ENCODE results near the gene ZNF254. TPM values are rescaled to one million over a fixed set of nuclear protein-coding genes. Genes with fewer than 3 reads are reported as not detected.

Gene ZNF254
- total and polyA plus RNA-seq, 2 of the 4 experiments (the other 2 are of a cell fraction) = 4.4 to 8.8 TPM

- no peaks in the 10 kb centered on the region for H3K27me3 ChIP-seq (ENCODE audit: control insufficient read depth, insufficient read depth, low read length)
- H2BK120ac ChIP-seq (ENCODE audit: low read depth, low read length) = no peak overlapping the region
- no peaks in the 10 kb centered on the region for H4K20me1 ChIP-seq (ENCODE audit: insufficient read depth, low read length)
- H3K4me1 ChIP-seq (ENCODE audit: control insufficient read depth, insufficient read depth, low read length) = peaks cover 3% of the 10 kb centered on the region; the same call in 1 of the 2 replicates
- no peak overlapping the region for H4K91ac ChIP-seq (ENCODE audit: insufficient read depth, low read depth, low read length)
- no peak overlapping the region for H2AK9ac ChIP-seq (replicated peaks; ENCODE audit: low read depth, low read length, poor library complexity)
- POLR2A ChIA-PET (ENCODE audit: unreplicated experiment) = no interaction called here
- H3K14ac ChIP-seq (replicated peaks; ENCODE audit: low read depth, low read length) = no peak overlapping the region
- H3K56ac ChIP-seq (ENCODE audit: extremely low read depth, insufficient read depth, low read length) = no peak overlapping the region
- WGBS, 2 experiments (ENCODE audit: extremely low coverage in 2 of 2, insufficient read length in 1 of 2) = no CpG with 5 or more reads among the region's 4 CpGs
- H4K8ac ChIP-seq (ENCODE audit: low read depth in 2 of 2, low read length in 2 of 2) = no peak overlapping the region
- no peak overlapping the region for H3K18ac ChIP-seq (ENCODE audit: low read depth, low read length)
- H2BK20ac ChIP-seq (ENCODE audit: low read depth, low read length) = no peak overlapping the region
- dilution Hi-C loops (cut with HindIII; ENCODE audit: low sequenced_read_pairs, unreplicated experiment) (no loop called here), intact Hi-C loops (cut with micrococcal nuclease) (no loop called here), in situ Hi-C loops (cut with MboI; ENCODE audit: low sequenced_read_pairs) (no loop called here)
- H3K9me3 ChIP-seq (ENCODE audit: control insufficient read depth, insufficient read depth, low read length) = no peaks in the 10 kb centered on the region
- DNase-seq (no peak), ATAC-seq (ENCODE audit: low read depth) (no peak)
- no peak overlapping the region for H4K5ac ChIP-seq (ENCODE audit: low read depth, low read length)
- no peaks in the 10 kb centered on the region for H3K9me1 ChIP-seq (ENCODE audit: insufficient read depth, low read length)
- no peak overlapping the region for H3K9ac ChIP-seq (ENCODE audit: low read depth, low read length)
- no peak overlapping the region for H3K4ac ChIP-seq (ENCODE audit: low read depth, low read length)
- no peak overlapping the region for H3K4me2 ChIP-seq (ENCODE audit: low read depth, low read length)
- no peak overlapping the region for H3K23ac ChIP-seq (ENCODE audit: low read depth, low read length)
- H2AK5ac ChIP-seq (ENCODE audit: low read depth, low read length) = no peak overlapping the region
- H3K4me3 ChIP-seq (ENCODE audit: insufficient read depth, low read depth, low read length) = no peak overlapping the region
- no peak overlapping the region for H2BK15ac ChIP-seq (ENCODE audit: low read depth, low read length)
- H3K79me1 ChIP-seq (ENCODE audit: low read depth in 1 of 2, low read length in 2 of 2) = peaks cover 6% of the 10 kb centered on the region in 2 experiments; a peak in 2 of 4 replicates
- no peak for TF ChIP-seq MAZ (IDR thresholded peaks at IDR 0.05; ENCODE audit: borderline replicate concordance, low read depth, low read length)
- TF ChIP-seq FOS (IDR thresholded peaks at IDR 0.05; ENCODE audit: low read depth, low read length) = no peak
- TF ChIP-seq RAD21 (IDR thresholded peaks at IDR 0.05; ENCODE audit: low read length) = no peak
- TF ChIP-seq CHD1 (IDR thresholded peaks at IDR 0.05; ENCODE audit: low read depth, low read length) = no peak
- TF ChIP-seq SMC3 (IDR thresholded peaks at IDR 0.05; ENCODE audit: low read depth, low read length) = no peak
- no peak for TF ChIP-seq MXI1 (IDR thresholded peaks at IDR 0.05; ENCODE audit: borderline replicate concordance, low read depth, low read length)
- no peak overlapping the region for H2AFZ ChIP-seq (replicated peaks; ENCODE audit: low read length, poor library complexity)
- CTCF ChIA-PET = no interaction called here
- H2BK5ac ChIP-seq (ENCODE audit: low read depth, low read length, poor library complexity, severe bottlenecking) = no peak overlapping the region
- no TSS peak for BruUV-seq (replicated peaks)
- peaks cover 6% of the 10 kb centered on the region for H3K36me3 ChIP-seq (ENCODE audit: control insufficient read depth, insufficient read depth, low read length)
- no peak overlapping the region for H3K27ac ChIP-seq (ENCODE audit: insufficient read depth, low read length)
Measured at GRCh38 chr19:24081056-24081455, 5.9 kb upstream of the ZNF254 start.

Measured in IMR-90 (cell line).